ENCODE results near the gene SLC8A3.

The SLC8A3 gene

GRCh38 chr14:70045310-70045709, 143.4 kb downstream of the SLC8A3 start:
- TF ChIP-seq SPI1 (IDR thresholded peaks at IDR 0.05; ENCODE audit: borderline replicate concordance, low read depth) (no peak), GABPA (IDR thresholded peaks at IDR 0.05; ENCODE audit: low read depth) (no peak), POLR2AphosphoS5 (IDR thresholded peaks at IDR 0.05; ENCODE audit: low read depth) (no peak)
- TF ChIP-seq, protein P1, sequence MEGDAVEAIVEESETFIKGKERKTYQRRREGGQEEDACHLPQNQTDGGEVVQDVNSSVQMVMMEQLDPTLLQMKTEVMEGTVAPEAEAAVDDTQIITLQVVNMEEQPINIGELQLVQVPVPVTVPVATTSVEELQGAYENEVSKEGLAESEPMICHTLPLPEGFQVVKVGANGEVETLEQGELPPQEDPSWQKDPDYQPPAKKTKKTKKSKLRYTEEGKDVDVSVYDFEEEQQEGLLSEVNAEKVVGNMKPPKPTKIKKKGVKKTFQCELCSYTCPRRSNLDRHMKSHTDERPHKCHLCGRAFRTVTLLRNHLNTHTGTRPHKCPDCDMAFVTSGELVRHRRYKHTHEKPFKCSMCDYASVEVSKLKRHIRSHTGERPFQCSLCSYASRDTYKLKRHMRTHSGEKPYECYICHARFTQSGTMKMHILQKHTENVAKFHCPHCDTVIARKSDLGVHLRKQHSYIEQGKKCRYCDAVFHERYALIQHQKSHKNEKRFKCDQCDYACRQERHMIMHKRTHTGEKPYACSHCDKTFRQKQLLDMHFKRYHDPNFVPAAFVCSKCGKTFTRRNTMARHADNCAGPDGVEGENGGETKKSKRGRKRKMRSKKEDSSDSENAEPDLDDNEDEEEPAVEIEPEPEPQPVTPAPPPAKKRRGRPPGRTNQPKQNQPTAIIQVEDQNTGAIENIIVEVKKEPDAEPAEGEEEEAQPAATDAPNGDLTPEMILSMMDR (IDR thresholded peaks at IDR 0.05; ENCODE audit: insufficient read depth, low read length) = no peak
- TF ChIP-seq, protein P2, sequence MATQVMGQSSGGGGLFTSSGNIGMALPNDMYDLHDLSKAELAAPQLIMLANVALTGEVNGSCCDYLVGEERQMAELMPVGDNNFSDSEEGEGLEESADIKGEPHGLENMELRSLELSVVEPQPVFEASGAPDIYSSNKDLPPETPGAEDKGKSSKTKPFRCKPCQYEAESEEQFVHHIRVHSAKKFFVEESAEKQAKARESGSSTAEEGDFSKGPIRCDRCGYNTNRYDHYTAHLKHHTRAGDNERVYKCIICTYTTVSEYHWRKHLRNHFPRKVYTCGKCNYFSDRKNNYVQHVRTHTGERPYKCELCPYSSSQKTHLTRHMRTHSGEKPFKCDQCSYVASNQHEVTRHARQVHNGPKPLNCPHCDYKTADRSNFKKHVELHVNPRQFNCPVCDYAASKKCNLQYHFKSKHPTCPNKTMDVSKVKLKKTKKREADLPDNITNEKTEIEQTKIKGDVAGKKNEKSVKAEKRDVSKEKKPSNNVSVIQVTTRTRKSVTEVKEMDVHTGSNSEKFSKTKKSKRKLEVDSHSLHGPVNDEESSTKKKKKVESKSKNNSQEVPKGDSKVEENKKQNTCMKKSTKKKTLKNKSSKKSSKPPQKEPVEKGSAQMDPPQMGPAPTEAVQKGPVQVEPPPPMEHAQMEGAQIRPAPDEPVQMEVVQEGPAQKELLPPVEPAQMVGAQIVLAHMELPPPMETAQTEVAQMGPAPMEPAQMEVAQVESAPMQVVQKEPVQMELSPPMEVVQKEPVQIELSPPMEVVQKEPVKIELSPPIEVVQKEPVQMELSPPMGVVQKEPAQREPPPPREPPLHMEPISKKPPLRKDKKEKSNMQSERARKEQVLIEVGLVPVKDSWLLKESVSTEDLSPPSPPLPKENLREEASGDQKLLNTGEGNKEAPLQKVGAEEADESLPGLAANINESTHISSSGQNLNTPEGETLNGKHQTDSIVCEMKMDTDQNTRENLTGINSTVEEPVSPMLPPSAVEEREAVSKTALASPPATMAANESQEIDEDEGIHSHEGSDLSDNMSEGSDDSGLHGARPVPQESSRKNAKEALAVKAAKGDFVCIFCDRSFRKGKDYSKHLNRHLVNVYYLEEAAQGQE (IDR thresholded peaks at IDR 0.05; ENCODE audit: insufficient replicate concordance, low read depth) = no peak
- Histone ChIP-seq H3K27ac (replicated peaks) (no peak overlapping the region), H3K4me3 (replicated peaks; ENCODE audit: insufficient read depth, low read length) (no peak overlapping the region), H3K27me3 (ENCODE audit: insufficient read depth, poor library complexity, severe bottlenecking) (no peaks in the 10 kb centered on the region)
- DNase-seq (ENCODE audit: low read depth in 1 of 2, low spot score in 1 of 2) = no peak

DNA sequence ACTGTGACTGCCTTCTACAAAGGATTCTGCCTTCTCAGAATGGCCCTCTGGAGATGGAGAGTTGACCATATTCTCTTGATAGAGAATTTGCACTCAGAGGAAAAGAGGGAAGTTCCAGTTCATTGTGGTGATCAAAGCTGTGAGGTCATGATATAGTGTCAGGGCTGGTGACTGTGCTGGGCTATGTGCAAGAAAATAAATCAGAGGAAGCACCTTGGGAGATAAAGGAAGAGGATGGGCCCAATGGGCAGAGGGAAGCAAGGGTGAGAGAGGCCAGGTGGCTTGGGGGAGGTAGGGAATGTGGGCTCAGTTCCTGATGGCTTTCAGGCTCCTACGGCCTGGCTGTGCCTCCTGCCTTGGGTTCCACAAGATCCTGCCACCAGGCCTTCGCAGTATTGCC, 145.8 kb downstream of the SLC8A3 start:
- DNase-seq (ENCODE audit: low read depth in 1 of 2, low spot score in 1 of 2) = no peak
- H3K27ac ChIP-seq (replicated peaks) = no peak overlapping the region
- TF ChIP-seq POLR2AphosphoS5 (IDR thresholded peaks at IDR 0.05; ENCODE audit: low read depth) (no peak), SPI1 (IDR thresholded peaks at IDR 0.05; ENCODE audit: borderline replicate concordance, low read depth) (no peak), GABPA (IDR thresholded peaks at IDR 0.05; ENCODE audit: low read depth) (no peak)
- TF ChIP-seq, protein P2 (IDR thresholded peaks at IDR 0.05; ENCODE audit: insufficient replicate concordance, low read depth) = no peak
- TF ChIP-seq, protein P1 (IDR thresholded peaks at IDR 0.05; ENCODE audit: insufficient read depth, low read length) = no peak
- no peak overlapping the region for H3K4me3 ChIP-seq (replicated peaks; ENCODE audit: insufficient read depth, low read length)
- H3K27me3 ChIP-seq (ENCODE audit: insufficient read depth, poor library complexity, severe bottlenecking) = no peaks in the 10 kb centered on the region

DNA sequence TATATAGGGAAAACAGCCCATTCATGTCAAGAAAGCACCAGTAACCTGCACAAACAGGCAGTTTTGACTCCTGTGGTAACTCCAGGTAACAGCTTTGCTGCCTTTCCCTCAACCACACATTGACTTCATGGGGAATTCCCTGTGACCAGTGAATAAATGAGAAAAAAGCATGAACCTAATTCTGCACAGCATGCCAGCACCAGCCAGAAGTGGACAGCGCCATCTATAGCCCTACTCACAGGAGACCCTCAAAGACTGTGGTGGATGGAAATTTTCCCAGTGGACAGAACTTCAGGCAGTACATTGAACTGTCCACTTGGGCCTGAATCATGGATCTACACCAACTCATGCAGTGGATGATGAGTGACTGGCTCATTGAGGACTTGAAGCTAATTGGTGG, 152.1 kb downstream of the SLC8A3 start:
- H3K27me3 ChIP-seq (ENCODE audit: insufficient read depth, poor library complexity, severe bottlenecking) = no peaks in the 10 kb centered on the region
- H3K27ac ChIP-seq (replicated peaks) = no peak overlapping the region
- TF ChIP-seq GABPA (IDR thresholded peaks at IDR 0.05; ENCODE audit: low read depth) = no peak
- TF ChIP-seq, protein P2 (IDR thresholded peaks at IDR 0.05; ENCODE audit: insufficient replicate concordance, low read depth) = peak; percentile 79
- no peak overlapping the region for H3K4me3 ChIP-seq (replicated peaks; ENCODE audit: insufficient read depth, low read length)
- no peak for DNase-seq (ENCODE audit: low read depth in 1 of 2, low spot score in 1 of 2)

- Histone ChIP-seq H3K4me3 (replicated peaks; ENCODE audit: insufficient read depth, low read length) (no peak overlapping the region), H3K27ac (replicated peaks) (no peak overlapping the region), H3K27me3 (ENCODE audit: insufficient read depth, poor library complexity, severe bottlenecking) (no peaks in the 10 kb centered on the region)
- TF ChIP-seq, protein P2 (IDR thresholded peaks at IDR 0.05; ENCODE audit: insufficient replicate concordance, low read depth) = no peak
- TF ChIP-seq GABPA (IDR thresholded peaks at IDR 0.05; ENCODE audit: low read depth) = no peak
- no peak for TF ChIP-seq POLR2AphosphoS5 (IDR thresholded peaks at IDR 0.05; ENCODE audit: low read depth)
- TF ChIP-seq SPI1 (IDR thresholded peaks at IDR 0.05; ENCODE audit: borderline replicate concordance, low read depth) = no peak
- TF ChIP-seq, protein P1 (IDR thresholded peaks at IDR 0.05; ENCODE audit: insufficient read depth, low read length) = no peak
- DNase-seq (ENCODE audit: low read depth in 1 of 2, low spot score in 1 of 2) = no peak
Observed at GRCh38 chr14:70034257-70034656, 154.5 kb downstream of the SLC8A3 start.

All from HL-60 (cell line).